Smooth muscle cell (in vitro differentiated cells): ENCODE data around the gene KISS1R. TPM values are rescaled to one million over a fixed set of nuclear protein-coding genes. Genes with fewer than 3 reads are reported as not detected.

Experiments used
- DNase-seq: peaks from one replicate; lab custom pipeline; 2025; ENCODE audit not compliant: unreplicated experiment; lab: John Stamatoyannopoulos, UW
- H2AFZ ChIP-seq: fragments of 200-600 bp; sonication (generic); 2 replicates; pipeline ENCODE4 v1.6.0; 2016; ENCODE audit warnings: antibody characterized with exemption, low read depth, mild to moderate bottlenecking
- H3F3A ChIP-seq: fragments of 200-600 bp; sonication (generic); 2 replicates; pipeline ENCODE4 v1.6.0; 2017; ENCODE audit warnings: antibody characterized with exemption, low read depth
- H3K27ac ChIP-seq: fragments of 200-600 bp; sonication (generic); 2 replicates; pipeline ENCODE4 v1.5.1; 2016; ENCODE audit warnings: low read depth, mild to moderate bottlenecking
- H3K27me3 ChIP-seq: fragments of 200-600 bp; sonication (generic); 2 replicates; pipeline ENCODE4 v1.6.1; 2016; ENCODE audit warnings: low read depth, mild to moderate bottlenecking
- H3K36me3 ChIP-seq: fragments of 200-600 bp; sonication (generic); 2 replicates; pipeline ENCODE4 v1.5.1; 2016; ENCODE audit warnings: low read depth
- H3K4me1 ChIP-seq: fragments of 200-600 bp; sonication (generic); 2 replicates; pipeline ENCODE4 v1.5.1; 2016; ENCODE audit warnings: low read depth
- H3K4me2 ChIP-seq: fragments of 200-600 bp; sonication (generic); 2 replicates; pipeline ENCODE4 v1.6.0; 2016; ENCODE audit warnings: mild to moderate bottlenecking
- H3K4me3 ChIP-seq: fragments of 200-600 bp; sonication (generic); 2 replicates; pipeline ENCODE4 v1.5.1; 2016; ENCODE audit warnings: mild to moderate bottlenecking
- H3K79me2 ChIP-seq: fragments of 200-600 bp; sonication (generic); 2 replicates; pipeline ENCODE4 v1.6.0; 2016; ENCODE audit warnings: low read depth, mild to moderate bottlenecking
- H3K9ac ChIP-seq: fragments of 200-600 bp; sonication (generic); 2 replicates; pipeline ENCODE4 v1.6.0; 2016; ENCODE audit warnings: low read depth
- H3K9me3 ChIP-seq: fragments of 200-600 bp; sonication (generic); replicated peaks from 2 replicates; pipeline ENCODE4 v1.5.1; 2016; ENCODE audit warnings: low read depth
- H4K20me1 ChIP-seq: fragments of 200-600 bp; sonication (generic); 2 replicates; pipeline ENCODE4 v1.6.0; 2016; ENCODE audit warnings: low read depth
- WGBS: methylation state at CpG from one replicate; pipeline ENCODE4 v1.1.7; 2016; ENCODE audit warnings: low lambda C conversion rate; 5-methylcytosine and 5-hydroxymethylcytosine counted together
- polyA plus RNA-seq: library from polyadenylated mRNA; unstranded; fragments of >200 nt; fragmentation: Nextera tagmentation; extraction: Ambion mirVana; gene quantifications from 2 replicates; pipeline ENCODE4 v1.2.1, GENCODE V29; 2016
- total RNA-seq: library from RNA; depleted of rRNA; stranded (reverse); fragments of >200 nt; gene quantifications from 2 replicates; pipeline ENCODE4 v1.2.3, GENCODE V29; 2014
- TF ChIP-seq, protein P1 (sequence below): fragments of 200-600 bp; sonication (generic); IDR thresholded peaks from 2 replicates; pipeline ENCODE4 v1.5.1; 2017; ENCODE audit warnings: borderline replicate concordance, mild to moderate bottlenecking, antibody characterized with exemption; ENCODE audit not compliant: insufficient read depth, poor library complexity, severe bottlenecking

KISS1R gene
- total and polyA plus RNA-seq, 2 experiments from 2014 or later, result 0.61 TPM; not detected in 1

DNA sequence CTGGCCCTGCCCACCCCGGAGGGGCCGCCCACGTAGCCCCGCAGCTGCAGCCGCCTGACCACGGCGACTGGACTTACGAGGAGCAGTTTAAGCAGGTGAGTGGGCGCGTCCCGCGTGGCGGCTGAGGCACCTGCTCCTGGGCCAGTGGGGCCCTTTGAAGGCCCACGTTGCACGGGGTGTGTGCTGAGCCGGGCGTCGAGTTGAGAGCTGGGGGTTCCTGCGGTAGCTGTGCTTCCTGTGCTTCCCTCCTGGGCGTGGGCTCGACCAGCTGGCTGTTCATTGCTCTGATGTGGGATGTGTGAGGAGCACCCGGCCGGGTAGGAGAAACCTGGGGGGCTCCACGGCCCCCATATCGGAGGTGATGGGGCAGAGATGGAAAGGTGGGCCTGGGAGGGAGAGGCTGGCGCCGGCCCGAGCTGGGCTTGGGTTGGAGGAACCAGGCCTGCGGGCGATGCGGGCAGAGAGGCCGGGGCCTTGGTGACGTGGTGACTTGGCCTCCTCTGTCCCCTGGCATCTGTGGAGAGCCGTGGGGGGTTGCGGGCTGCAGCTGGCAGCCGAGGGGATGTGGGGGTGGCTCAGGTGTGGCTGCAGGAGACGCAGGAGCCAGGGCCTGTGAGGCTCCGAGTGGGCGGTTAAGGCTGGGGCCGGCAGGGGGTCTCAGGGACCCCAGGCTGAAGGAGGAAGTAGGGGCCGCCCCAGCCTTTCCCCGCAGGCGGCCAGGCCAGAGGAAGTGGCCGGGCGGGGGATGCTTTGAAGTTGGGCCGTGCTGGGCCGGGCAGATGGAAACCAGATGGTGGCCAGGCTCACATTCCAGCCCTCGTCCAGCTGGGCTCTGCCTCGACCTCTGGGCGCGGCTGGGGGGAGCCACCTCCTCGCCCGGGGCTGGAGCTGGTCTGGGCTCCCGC lies 15.8 kb downstream of the KISS1R start:
- peaks cover 97% of the 10 kb centered on the region for H3K79me2 ChIP-seq
- peaks cover 83% of the 10 kb centered on the region for H4K20me1 ChIP-seq
- no peak overlapping the region for H2AFZ ChIP-seq
- WGBS, result 29% methylated on average over 49 of the region's 54 CpGs
- H3K9ac ChIP-seq, result peak overlapping the region; percentile 57
- peak overlapping the region; percentile 8 for H3K4me3 ChIP-seq
- H3K36me3 ChIP-seq, result no peaks in the 10 kb centered on the region
- no peaks in the 10 kb centered on the region for H3K27me3 ChIP-seq
- H3F3A ChIP-seq, result peaks cover 24% of the 10 kb centered on the region
- peak overlapping the region; percentile 68 for H3K4me2 ChIP-seq
- TF ChIP-seq, protein P1, sequence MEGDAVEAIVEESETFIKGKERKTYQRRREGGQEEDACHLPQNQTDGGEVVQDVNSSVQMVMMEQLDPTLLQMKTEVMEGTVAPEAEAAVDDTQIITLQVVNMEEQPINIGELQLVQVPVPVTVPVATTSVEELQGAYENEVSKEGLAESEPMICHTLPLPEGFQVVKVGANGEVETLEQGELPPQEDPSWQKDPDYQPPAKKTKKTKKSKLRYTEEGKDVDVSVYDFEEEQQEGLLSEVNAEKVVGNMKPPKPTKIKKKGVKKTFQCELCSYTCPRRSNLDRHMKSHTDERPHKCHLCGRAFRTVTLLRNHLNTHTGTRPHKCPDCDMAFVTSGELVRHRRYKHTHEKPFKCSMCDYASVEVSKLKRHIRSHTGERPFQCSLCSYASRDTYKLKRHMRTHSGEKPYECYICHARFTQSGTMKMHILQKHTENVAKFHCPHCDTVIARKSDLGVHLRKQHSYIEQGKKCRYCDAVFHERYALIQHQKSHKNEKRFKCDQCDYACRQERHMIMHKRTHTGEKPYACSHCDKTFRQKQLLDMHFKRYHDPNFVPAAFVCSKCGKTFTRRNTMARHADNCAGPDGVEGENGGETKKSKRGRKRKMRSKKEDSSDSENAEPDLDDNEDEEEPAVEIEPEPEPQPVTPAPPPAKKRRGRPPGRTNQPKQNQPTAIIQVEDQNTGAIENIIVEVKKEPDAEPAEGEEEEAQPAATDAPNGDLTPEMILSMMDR, result no peak
- H3K4me1 ChIP-seq, result peaks cover 11% of the 10 kb centered on the region
- peak; percentile 37 for DNase-seq
- peak overlapping the region; percentile 85 for H3K27ac ChIP-seq
- no peaks in the 10 kb centered on the region for H3K9me3 ChIP-seq

DNA sequence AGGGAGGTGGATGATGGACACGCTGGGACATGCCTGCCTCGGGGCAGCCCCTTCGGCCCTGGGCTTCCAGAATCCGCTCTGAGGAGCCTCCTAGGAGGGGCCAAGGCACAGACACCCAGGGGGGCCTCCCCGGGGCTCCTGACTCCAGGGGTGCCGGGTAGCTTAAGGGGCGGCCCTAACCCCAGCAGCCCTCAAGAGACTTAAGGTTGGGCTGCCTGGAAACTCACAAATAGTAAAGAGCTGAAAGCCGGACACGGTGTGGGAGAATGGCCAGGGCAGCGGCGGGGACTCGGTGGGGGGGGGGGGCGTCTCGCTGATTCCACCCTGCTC lies 16.4 kb downstream of the KISS1R start:
- peak overlapping the region; percentile 85 for H3K27ac ChIP-seq

DNA sequence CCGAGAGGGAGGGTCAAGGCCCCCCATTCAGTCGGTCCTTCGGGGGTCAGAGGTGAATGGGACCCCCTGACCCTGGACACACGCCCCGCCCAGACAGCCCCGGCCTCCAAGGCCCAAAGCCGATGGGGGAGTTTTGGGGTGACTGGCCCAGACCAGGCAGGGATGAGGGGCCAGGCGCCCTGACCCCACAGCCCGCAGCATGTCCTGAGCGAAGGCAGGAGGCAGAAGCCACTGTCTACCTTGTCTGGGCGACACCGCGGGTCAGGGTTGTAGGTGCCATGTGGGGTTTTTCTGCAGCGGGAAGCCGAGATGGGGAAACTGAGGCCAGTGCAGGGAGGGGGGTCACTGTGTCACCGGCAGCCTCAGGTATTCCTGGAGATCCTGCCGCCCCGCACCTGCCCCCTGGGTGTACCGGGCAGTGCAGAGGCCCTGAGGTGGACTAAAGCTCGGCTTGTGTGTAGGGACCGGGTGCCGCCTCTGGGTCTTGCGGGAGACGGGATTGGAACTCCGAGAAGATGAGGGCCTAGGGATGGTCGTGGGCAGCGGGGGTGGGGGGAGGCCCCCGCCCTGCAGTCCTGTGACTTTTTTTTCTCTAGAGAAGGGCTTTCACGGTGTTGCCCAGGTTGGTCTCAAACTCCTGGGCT lies 17.2 kb downstream of the KISS1R start:
- TF ChIP-seq, protein P1, result no peak
- H3K27me3 ChIP-seq, result no peaks in the 10 kb centered on the region
- 96% methylated on average over 26 of the region's 29 CpGs for WGBS
- peaks cover 11% of the 10 kb centered on the region for H3K4me1 ChIP-seq
- H4K20me1 ChIP-seq, result peaks cover 84% of the 10 kb centered on the region
- no peaks in the 10 kb centered on the region for H3K9me3 ChIP-seq
- no peak overlapping the region for H2AFZ ChIP-seq
- H3K36me3 ChIP-seq, result no peaks in the 10 kb centered on the region
- no peak overlapping the region for H3K4me3 ChIP-seq
- H3K4me2 ChIP-seq, result peak overlapping the region; percentile 68
- H3K79me2 ChIP-seq, result peaks cover 100% of the 10 kb centered on the region
- peaks cover 24% of the 10 kb centered on the region for H3F3A ChIP-seq
- H3K27ac ChIP-seq, result peak overlapping the region; percentile 85
- H3K9ac ChIP-seq, result no peak overlapping the region
- no peak for DNase-seq

More for the DNA sequence above, 16.4 kb downstream of the KISS1R start:
- peak overlapping the region; percentile 68 for H3K4me2 ChIP-seq
- no peaks in the 10 kb centered on the region for H3K36me3 ChIP-seq
- H2AFZ ChIP-seq, result no peak overlapping the region
- H4K20me1 ChIP-seq, result peaks cover 83% of the 10 kb centered on the region
- TF ChIP-seq, protein P1, result no peak
- H3K9ac ChIP-seq, result peak overlapping the region; percentile 57
- no peaks in the 10 kb centered on the region for H3K27me3 ChIP-seq
- H3F3A ChIP-seq, result peaks cover 24% of the 10 kb centered on the region
- peaks cover 11% of the 10 kb centered on the region for H3K4me1 ChIP-seq
- H3K79me2 ChIP-seq, result peaks cover 97% of the 10 kb centered on the region
- no peaks in the 10 kb centered on the region for H3K9me3 ChIP-seq
- no peak for DNase-seq
- H3K4me3 ChIP-seq, result peak overlapping the region; percentile 8
- WGBS, result 41% methylated on average over 13 of the region's 14 CpGs
